Measurements from ENCODE around the gene GLIS1. TPM values are rescaled to one million over a fixed set of nuclear protein-coding genes. Genes with fewer than 3 reads are reported as not detected.

GLIS1 gene
- total and polyA plus RNA-seq, 2 experiments from 2014 or later = 0.22 to 0.61 TPM

- H3K9ac ChIP-seq = no peak overlapping the region
- peak overlapping the region; percentile 17 for H3K4me2 ChIP-seq (ENCODE audit: unreplicated experiment)
- no peak overlapping the region for H3K27ac ChIP-seq
- TF ChIP-seq EZH2phosphoT487 (IDR thresholded peaks at IDR 0.05; ENCODE audit: insufficient read depth, low read depth) = no peak
- TF ChIP-seq EZH2 (IDR thresholded peaks at IDR 0.05; ENCODE audit: insufficient read depth, poor library complexity, severe bottlenecking) = no peak
- no peak overlapping the region for H3K4me3 ChIP-seq
- H3K79me2 ChIP-seq (ENCODE audit: insufficient read depth) = no peaks in the 10 kb centered on the region
- H3K27me3 ChIP-seq (replicated peaks; ENCODE audit: insufficient read depth) = peaks cover 10% of the 10 kb centered on the region; the same call in 1 of the 2 replicates
- peak overlapping the region; percentile 46 for H2AFZ ChIP-seq
- H3K9me2 ChIP-seq (ENCODE audit: insufficient read depth) = no peaks in the 10 kb centered on the region
- H3K36me3 ChIP-seq (ENCODE audit: low read depth) = no peaks in the 10 kb centered on the region
- peaks cover 11% of the 10 kb centered on the region; the same call in 1 of the 2 replicates for H3K4me1 ChIP-seq (ENCODE audit: insufficient read depth)
- no peaks in the 10 kb centered on the region for H4K20me1 ChIP-seq (ENCODE audit: insufficient read depth)
- H3K9me3 ChIP-seq (ENCODE audit: low read depth) = no peaks in the 10 kb centered on the region
- 0 out of 2 replicates have a peak, but pooled peaks cover 4% of the 10 kb centered on the region for H3F3A ChIP-seq (ENCODE audit: insufficient read depth)
- WGBS, 2 experiments (ENCODE audit: low coverage in 1 of 2, low lambda C conversion rate in 2 of 2, missing lambda C conversion rate in 2 of 2) = 50 to 57% methylated on average over 8 of the region's 8 CpGs
- in situ Hi-C loops (cut with MboI) = no loop called here
- DNase-seq = peak; percentile 67
These were observed 243.2 kb downstream of the GLIS1 start for GRCh38 chr1:53495633-53496345.

- Histone ChIP-seq H2AFZ (no peak overlapping the region), H3K4me3 (no peak overlapping the region), H3K79me2 (ENCODE audit: insufficient read depth) (no peaks in the 10 kb centered on the region), H3K27me3 (replicated peaks; ENCODE audit: insufficient read depth) (peaks cover 28% of the 10 kb centered on the region), H3K27ac (no peak overlapping the region), H3K36me3 (ENCODE audit: low read depth) (no peaks in the 10 kb centered on the region), H3K4me2 (ENCODE audit: unreplicated experiment) (no peak overlapping the region), H3K9me2 (ENCODE audit: insufficient read depth) (no peaks in the 10 kb centered on the region), H3K9me3 (ENCODE audit: low read depth) (no peaks in the 10 kb centered on the region), H3F3A (ENCODE audit: insufficient read depth) (0 out of 2 replicates have a peak, but pooled peaks cover under 1% of the 10 kb centered on the region), H4K20me1 (ENCODE audit: insufficient read depth) (no peaks in the 10 kb centered on the region), H3K4me1 (ENCODE audit: insufficient read depth) (0 out of 2 replicates have a peak, but pooled peaks cover 2% of the 10 kb centered on the region), H3K9ac (no peak overlapping the region)
- in situ Hi-C loops (cut with MboI) = no loop called here
- DNase-seq = no peak
- 45 to 57% methylated on average over 3 of the region's 3 CpGs for WGBS, 2 experiments (ENCODE audit: low coverage in 1 of 2, low lambda C conversion rate in 2 of 2, missing lambda C conversion rate in 2 of 2)
- TF ChIP-seq EZH2 (IDR thresholded peaks at IDR 0.05; ENCODE audit: insufficient read depth, poor library complexity, severe bottlenecking) (no peak), EZH2phosphoT487 (IDR thresholded peaks at IDR 0.05; ENCODE audit: insufficient read depth, low read depth) (no peak)
These were observed 248.6 kb downstream of the GLIS1 start for GRCh38 chr1:53490351-53490750.

GRCh38 chr1:53486395-53487026 is 252.5 kb downstream of the GLIS1 start:
- peaks cover 28% of the 10 kb centered on the region for H3K27me3 ChIP-seq (replicated peaks; ENCODE audit: insufficient read depth)
- H3K4me3 ChIP-seq = no peak overlapping the region
- no peak for TF ChIP-seq EZH2phosphoT487 (IDR thresholded peaks at IDR 0.05; ENCODE audit: insufficient read depth, low read depth)
- no peak for TF ChIP-seq EZH2 (IDR thresholded peaks at IDR 0.05; ENCODE audit: insufficient read depth, poor library complexity, severe bottlenecking)
- H3K9me2 ChIP-seq (ENCODE audit: insufficient read depth) = no peaks in the 10 kb centered on the region
- H3K4me1 ChIP-seq (ENCODE audit: insufficient read depth) = no peaks in the 10 kb centered on the region
- H3K4me2 ChIP-seq (ENCODE audit: unreplicated experiment) = no peak overlapping the region
- H3K36me3 ChIP-seq (ENCODE audit: low read depth) = no peaks in the 10 kb centered on the region
- no peaks in the 10 kb centered on the region for H3F3A ChIP-seq (ENCODE audit: insufficient read depth)
- no peaks in the 10 kb centered on the region for H4K20me1 ChIP-seq (ENCODE audit: insufficient read depth)
- 65 to 73% methylated on average over 9 of the region's 9 CpGs for WGBS, 2 experiments (ENCODE audit: low coverage in 1 of 2, low lambda C conversion rate in 2 of 2, missing lambda C conversion rate in 2 of 2)
- H3K9me3 ChIP-seq (ENCODE audit: low read depth) = no peaks in the 10 kb centered on the region
- H3K9ac ChIP-seq = no peak overlapping the region
- H3K27ac ChIP-seq = no peak overlapping the region
- no peak overlapping the region for H2AFZ ChIP-seq
- in situ Hi-C loops (cut with MboI) = loop anchor here (10.0 kb wide), 1 partner anchor 268 kb away; no protein-coding TSS in a partner anchor
- no peak for DNase-seq
- H3K79me2 ChIP-seq (ENCODE audit: insufficient read depth) = no peaks in the 10 kb centered on the region

GRCh38 chr1:53485478-53486394 is 253.2 kb downstream of the GLIS1 start:
- no peak overlapping the region for H3K4me3 ChIP-seq
- 27 to 28% methylated on average over 24 to 27 of the region's 27 CpGs for WGBS, 2 experiments (ENCODE audit: low coverage in 1 of 2, low lambda C conversion rate in 2 of 2, missing lambda C conversion rate in 2 of 2)
- H3K9ac ChIP-seq = no peak overlapping the region
- H3K79me2 ChIP-seq (ENCODE audit: insufficient read depth) = no peaks in the 10 kb centered on the region
- no peaks in the 10 kb centered on the region for H3K9me2 ChIP-seq (ENCODE audit: insufficient read depth)
- no peaks in the 10 kb centered on the region for H3K4me1 ChIP-seq (ENCODE audit: insufficient read depth)
- no peak overlapping the region for H3K27ac ChIP-seq
- no peaks in the 10 kb centered on the region for H3F3A ChIP-seq (ENCODE audit: insufficient read depth)
- H3K36me3 ChIP-seq (ENCODE audit: low read depth) = no peaks in the 10 kb centered on the region
- no peak overlapping the region for H3K4me2 ChIP-seq (ENCODE audit: unreplicated experiment)
- H3K9me3 ChIP-seq (ENCODE audit: low read depth) = no peaks in the 10 kb centered on the region
- in situ Hi-C loops (cut with MboI) = loop anchor here (10.0 kb wide), 1 partner anchor 269 kb away; no protein-coding TSS in a partner anchor
- H4K20me1 ChIP-seq (ENCODE audit: insufficient read depth) = no peaks in the 10 kb centered on the region
- DNase-seq = peak; percentile 87
- H2AFZ ChIP-seq = no peak overlapping the region
- TF ChIP-seq EZH2 (IDR thresholded peaks at IDR 0.05; ENCODE audit: insufficient read depth, poor library complexity, severe bottlenecking) (no peak), EZH2phosphoT487 (IDR thresholded peaks at IDR 0.05; ENCODE audit: insufficient read depth, low read depth) (no peak)
- peaks cover 28% of the 10 kb centered on the region for H3K27me3 ChIP-seq (replicated peaks; ENCODE audit: insufficient read depth)

Measured in GM23248 (cell line).